NCI-H1092 (cell line): ENCODE results near the gene NEK6.

ENCODE experiments used
- DNase-seq: peaks from one replicate; lab custom pipeline; 2025; lab: John Stamatoyannopoulos, UW

Gene NEK6

DNA sequence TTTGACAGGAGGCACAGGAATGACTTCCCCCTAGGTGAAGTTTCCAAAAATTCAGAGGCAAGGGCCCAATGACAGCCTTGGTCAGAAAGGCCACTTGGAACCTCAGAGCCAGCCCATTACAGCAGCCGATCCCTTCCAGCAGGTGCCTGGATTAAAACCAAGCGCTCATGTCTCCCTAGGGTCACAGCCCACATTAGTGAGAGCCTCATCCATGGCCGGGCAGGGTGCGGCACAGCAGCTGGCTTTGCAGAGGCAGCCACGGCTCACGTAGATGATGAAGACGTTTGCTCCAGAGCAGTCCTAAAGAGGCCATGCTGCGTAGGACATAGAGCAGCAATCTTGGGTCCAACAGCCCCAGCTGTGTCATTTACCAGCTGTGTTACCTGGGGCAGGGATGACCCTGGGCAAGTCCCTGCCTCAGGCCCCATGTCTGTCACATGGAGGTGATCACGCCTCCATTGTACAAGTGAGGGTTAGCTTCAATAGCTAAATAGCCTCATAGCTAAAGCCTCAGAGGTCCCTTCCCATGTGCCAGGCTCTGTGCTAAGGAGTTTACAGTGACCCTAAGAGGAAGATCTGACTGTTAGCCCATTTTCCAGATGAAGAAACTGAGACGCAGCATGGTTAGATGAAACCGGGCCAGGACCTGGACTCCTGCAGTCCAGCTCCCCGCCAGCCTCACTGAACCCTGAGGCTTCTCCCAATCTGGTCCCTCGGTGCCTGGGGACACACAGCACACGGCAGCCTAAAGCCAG lies 39.2 kb downstream of the NEK6 start:
- DNase-seq, result no peak

DNA sequence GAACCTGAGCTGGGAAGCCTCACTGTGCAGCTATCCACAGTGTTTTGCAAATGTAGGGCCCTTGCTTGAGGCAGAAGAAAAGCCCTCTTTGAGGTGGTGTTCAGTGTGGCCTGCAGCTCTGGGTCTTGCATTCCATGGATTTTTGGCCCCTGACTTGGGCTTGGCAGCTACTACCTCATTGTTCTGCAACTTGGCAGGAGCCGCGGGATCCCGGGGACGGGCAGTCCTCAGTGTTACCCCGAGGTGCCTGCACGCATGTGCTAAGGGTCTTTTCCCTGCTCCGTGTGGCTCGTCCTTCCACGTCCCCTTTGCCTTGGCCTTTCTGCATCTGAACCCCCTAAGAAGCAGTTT lies 39.8 kb downstream of the NEK6 start:
- no peak for DNase-seq

DNA sequence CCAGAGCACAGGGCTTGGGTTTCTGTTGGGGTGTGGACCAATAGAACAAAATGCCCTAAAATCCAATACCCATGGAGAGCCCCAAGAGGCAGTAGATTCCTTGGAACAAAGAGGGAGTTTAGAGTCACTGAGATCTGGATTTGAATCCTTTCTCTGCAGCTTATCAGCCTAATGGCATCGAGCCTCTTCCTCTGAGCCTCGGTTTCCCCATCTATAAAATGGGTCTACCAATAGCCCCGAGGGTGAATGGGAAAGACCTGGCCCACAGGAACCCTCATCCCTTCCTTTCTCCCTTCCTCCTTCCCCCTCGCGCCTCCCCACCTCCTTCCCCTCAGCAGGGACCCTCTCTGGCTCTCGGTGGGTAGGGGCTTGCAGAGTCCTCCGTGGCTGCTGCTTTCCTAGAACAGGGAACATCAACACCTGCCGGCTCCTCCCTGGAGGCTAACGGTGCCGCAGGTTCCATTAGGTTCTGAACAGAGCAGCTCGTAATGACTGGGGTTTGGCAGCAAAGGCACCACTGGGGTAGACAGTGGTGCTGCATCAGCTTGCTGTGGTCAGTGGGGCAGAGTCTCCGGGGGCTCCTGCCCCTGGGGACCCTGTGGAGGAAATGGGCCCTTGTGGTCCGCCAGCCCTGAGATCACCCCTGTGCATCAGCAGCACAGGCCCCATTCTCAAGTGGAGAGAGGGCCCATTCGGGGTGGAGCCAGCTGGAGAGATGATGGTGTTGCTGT lies 40.3 kb downstream of the NEK6 start:
- DNase-seq, result no peak

DNA sequence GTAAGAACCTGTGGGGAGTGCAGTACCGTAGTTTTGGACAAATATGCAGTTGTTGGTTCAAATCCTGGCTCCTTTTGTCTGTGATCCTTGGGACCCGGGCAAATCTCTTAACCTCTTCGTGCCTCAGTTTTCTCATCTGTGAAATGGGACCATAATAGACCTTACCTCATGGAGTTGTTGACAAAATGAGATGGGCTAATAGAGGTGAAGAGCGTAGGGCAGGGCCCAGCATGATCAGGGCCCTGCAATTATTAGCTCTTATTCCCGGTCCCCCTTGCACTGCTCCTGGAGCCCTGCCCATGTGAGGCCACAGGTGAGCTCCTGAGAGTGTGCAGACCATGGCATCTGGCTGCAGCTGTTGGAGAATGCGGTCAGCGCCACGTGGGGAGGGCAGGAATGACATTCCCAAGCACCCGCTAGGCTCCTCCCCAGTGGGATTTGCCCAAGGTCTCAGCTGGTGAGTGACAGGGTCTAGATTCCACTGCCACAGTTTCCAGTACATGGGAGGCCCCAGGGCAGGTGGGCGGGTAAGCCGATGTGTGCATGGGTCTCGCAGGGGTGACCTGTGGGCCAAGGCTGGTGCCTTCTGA lies 41.0 kb downstream of the NEK6 start:
- DNase-seq, result no peak

DNA sequence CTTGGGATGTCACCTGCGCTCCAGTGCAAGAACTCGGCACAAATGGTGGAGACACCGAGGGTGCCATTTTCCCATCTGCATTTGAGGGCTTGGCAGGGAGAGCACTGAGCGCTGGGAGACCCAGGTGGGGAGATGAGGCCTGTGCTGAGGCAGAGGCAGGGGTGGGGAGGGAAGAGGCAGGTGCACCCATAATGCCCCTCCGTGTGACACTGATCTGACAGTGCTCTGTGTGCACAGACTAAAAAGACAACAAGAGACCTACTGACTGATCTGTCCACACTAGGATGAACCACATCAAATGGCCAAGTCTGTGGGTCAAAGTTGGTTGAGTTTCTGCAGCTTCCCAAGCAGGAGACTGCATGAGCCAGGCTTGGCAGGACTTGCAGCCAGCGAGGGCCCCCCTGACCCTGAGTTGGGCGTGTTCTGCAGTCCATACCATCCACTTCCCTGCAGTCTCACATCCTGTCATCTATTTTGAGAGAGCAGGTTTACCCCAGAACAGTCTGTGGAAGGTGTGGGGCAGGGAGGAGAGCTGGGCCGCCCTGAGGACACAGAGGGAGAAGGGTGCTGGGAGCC lies 41.9 kb downstream of the NEK6 start:
- DNase-seq, result no peak

DNA sequence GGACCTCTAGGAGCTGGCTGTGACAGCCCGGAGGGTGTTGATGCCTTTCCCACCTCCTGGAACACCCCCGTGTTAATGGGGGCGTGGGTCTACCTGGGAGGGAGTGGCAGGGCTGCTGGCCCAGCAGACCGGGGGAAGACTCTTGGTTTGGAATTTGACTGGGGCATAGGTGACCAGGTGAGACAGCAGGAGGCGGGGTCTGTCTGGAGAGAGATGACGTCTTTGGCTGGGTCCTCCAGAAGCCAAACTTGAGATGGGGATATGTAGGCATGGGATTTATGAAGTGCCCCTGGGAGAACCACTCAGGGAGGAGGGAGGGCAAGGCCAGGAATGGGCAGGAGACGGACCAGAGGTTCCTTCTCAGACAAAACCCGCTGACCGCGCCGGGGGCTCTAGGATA lies 42.6 kb downstream of the NEK6 start:
- no peak for DNase-seq

DNA sequence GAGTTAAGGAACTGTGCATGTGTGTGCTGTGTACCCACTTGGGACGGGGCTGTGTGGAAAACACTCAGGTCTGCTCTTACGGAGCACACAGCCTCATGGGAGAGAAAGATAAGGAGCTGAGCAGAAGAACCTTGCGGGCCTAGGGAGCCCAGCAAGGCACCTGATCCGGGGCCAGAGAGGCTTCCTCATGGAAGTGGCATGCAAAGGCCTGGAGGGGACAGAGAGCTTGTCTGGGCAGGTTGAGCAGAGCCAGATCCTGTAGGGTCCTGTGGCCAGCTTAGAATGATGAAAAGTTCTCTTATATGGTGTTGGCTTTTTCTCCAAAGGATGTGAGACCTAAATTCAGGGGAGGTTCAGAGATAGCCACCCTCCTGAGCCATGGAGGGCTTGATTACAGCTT lies 45.2 kb downstream of the NEK6 start:
- DNase-seq, result no peak

DNA sequence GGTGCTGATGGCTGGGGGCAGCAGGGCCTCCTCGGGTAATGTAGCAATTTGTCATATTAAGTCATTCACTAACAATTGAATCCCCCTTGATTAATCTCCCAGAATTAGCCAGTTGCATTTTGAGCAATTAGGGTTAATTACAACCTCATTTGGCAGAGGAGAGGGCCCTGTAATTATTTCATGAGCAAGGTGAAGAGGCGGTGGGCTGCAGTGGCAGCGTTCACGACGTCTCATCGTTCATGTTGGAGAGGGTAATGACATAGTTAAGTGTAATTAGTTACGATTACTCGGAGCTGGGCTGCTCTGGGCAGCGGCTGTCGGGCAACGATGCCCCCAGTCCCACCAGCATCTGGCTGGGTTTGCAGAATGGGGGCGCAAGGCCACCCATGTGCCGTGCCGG lies 46.0 kb downstream of the NEK6 start:
- DNase-seq, result no peak

DNA sequence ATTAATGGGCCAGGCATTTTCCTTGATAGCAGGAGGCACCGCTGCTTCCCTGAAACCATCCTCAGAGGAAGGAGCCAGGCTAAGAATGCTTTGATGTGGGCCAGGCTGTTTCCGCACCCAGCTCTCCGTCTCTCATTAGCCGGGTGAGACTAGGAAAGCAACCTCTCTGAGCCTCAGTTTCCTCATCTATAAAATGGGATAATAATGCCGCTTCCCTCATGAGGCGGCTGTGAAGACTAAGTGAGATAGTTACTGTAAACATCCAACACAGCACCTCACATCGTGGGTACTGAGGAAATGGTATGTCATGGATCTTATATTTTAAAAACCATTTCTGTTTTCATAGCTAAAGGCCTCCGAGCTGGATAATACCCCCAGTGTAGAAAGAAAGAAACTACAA lies 46.5 kb downstream of the NEK6 start:
- DNase-seq, result no peak

DNA sequence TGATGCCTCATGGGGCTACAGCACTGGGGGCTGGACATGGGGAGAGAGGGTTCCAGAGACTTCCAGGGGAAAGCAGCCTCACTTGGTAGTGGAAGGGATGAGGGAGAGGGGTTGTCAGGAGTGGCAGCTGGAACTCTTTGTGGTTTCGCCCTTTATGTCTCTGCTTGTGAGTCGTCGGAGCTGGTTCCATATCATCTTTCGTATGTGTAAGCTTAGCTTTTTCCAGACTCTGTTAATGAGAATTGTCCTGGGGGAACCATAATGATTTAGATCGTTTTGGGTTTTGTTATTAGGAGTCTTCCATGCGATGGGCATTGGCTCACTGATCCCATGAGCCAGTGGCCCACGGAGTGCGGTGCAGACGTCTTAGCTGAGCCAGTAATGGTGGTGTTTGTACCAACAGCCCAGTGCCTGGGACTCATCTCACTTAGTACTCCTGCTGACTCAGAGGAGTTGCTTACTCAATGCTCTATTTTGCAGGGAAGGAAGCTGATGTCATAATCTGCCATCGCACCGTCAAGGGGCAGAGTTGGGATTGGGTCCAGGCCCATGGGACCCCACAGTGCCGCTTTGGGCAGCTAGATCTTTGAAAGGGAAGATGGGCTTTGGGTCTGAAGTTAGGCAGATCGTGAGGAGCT lies 48.5 kb downstream of the NEK6 start:
- DNase-seq, result no peak

DNA sequence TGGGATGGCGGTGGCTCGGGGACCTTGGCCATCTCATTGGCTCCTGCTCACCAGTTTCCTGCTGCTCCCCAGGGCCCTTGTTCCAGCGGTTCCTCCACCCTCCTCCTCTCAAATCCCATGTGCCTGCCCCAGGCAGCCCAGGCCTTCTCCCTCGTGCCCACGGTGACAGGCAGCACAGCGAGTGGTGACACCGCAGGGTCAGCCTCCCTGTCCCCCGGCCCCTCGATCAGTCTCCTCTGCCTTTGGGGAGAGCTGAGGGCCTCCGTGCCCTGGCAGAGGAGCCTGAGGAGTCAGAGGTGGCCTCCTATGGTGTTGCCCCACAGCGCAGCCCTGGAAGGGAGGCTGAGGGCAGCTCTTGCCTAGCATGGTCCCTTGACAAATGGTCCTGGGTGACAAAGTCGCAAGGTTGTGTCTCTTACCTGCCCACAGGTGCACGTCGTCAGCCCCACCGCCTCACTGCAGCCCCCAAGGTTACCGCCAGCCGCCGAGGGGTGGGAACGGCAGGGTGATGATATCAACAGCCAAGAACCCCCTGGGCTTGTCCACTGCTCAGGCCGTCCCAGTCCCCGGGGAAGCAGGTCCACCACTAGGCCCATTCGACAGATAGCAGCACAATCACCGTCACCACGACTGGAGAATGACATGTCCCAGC lies 49.8 kb downstream of the NEK6 start:
- DNase-seq, result no peak

DNA sequence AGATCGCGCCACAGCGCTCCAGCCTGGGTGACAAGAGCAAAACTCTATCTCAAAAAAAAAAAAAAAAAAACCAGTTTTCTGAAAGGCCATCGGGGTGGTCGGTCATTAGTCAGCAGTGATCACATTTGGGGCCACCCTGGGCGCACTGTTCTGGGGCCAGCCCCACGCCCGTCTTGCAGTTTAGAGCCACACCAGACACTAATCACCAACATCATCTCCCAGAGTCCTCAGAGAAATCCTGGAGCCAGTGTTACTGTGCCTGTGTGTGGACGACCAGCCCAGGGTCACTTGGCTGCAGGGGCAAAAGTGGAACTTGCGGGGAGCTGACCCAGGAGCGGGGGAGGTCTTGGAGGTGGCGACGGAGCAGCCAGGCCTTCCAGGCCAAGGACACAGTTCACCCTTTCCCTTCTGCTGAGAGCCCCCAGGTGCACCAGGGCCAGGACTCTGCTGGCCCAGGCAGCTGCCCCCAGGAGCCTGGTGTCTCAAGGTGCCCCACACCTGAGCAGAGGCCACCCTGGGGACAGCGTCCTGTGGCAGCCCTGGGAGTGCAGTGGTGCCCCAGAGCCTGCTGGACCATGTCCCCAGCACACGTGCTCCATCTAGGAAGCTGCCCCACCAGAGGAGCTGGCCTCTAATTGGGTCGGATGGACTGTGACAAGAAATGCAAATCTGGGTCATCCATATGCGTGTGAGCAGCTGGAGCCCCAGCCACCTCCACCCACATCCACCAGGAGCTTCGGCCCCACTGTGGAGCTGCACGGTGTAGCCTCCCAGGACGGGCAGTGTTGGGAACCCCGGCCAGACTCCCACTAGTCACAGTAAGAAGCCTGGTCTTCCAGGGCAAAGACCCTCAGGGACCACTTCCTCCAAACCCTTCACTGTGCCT lies 51.1 kb downstream of the NEK6 start:
- DNase-seq, result no peak

DNA sequence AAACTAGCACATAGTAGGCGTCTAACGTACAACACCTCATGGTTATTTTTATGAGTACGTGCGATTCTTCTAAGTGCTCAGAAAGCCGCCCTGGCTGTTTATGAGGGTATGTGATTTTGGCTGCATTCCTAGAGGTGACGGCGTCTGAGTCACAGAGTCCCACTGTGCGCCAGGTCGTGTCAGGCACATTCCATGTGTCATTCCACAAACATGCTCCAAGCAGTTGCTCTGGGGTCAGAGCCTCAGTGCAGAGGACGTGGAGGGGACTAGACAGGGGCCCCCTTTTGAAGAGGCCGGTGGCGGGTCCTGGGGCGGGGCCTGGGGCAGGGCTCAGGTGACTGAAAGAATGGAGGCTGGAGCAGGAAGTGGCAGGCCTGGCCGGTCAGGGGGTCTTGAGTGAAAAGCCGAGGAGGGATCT lies 51.9 kb downstream of the NEK6 start:
- no peak for DNase-seq

DNA sequence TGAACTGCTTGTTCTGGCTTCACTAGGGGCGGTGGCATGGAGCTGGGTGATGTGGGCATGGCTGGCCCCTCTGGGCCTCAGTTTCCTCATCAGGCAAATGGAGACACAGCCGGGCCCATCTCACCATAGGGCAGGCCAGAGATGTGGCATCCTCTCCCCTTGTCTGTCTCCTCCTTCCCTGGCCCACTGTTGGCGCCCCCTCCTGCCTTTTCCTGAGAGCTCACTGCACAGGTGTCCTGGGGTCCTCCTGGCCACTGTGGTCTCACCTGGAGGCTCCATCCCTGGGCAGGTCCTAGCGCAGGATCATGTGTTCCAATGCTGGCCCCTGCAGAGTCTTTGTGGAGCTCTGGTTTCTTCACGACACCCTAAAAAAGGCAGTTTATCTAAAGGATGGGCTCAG lies 53.5 kb downstream of the NEK6 start:
- no peak for DNase-seq

DNA sequence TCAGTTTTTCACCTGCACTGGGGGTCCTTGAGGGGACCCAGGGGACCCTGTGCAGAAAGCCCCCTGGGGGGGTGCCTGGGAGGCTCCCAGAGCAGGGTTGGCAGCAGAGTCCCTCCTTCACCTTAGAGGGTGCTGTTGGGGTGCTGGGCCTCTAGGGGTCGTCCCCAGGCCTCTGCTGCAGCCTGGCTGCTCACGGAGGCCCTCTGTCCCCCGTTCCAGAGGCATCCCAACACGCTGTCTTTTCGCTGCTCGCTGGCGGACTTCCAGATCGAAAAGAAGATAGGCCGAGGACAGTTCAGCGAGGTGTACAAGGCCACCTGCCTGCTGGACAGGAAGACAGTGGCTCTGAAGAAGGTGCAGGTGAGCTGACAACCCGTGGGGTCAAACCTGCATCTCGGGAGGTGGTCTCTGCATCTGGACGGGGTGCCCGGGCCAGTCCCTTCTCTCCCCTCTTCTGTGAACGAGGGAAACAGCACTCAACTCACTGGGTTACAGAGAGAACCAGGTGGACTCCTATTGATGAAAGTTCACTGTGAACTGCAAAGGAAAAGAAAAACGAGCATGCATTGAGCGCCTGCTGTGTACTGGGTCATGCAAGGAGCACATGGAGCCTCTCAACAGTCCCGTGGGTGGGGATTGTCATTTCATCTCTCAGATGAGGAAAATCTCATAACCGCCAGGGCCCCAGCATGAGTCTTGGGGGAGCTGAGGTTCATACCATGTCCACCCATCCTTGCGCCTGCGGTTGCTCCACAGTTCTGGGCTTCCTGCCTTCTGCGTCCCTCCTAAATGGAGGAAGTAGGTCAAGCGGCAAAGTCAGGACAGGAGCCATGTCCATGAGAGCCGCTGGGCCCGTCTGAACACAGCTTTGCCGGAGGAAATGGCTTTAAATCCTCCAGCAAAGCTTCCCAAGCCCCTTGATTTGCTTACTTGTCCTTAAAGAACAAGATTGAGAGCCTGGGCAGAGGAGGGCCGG lies 54.8 kb downstream of the NEK6 start:
- DNase-seq, result no peak

DNA sequence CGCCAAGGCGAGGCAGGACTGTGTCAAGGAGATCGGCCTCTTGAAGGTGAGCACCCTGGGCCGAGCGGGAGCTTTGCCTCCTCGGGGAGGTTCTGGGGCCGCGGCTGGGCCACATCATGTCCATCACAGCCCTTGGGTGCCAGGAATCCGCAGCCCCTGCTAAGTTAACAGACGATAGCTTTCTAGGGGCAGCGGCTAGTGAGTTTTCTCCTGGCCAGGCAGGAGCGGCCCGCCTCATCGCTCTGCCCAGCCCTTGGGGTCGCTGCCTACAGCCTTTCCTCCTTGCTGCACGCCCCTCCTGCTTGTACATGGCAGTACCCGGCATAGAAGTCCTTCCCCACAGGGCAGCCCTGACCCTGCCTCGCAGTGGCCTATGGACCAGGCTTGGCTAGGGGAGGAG lies 56.2 kb downstream of the NEK6 start:
- DNase-seq, result no peak

DNA sequence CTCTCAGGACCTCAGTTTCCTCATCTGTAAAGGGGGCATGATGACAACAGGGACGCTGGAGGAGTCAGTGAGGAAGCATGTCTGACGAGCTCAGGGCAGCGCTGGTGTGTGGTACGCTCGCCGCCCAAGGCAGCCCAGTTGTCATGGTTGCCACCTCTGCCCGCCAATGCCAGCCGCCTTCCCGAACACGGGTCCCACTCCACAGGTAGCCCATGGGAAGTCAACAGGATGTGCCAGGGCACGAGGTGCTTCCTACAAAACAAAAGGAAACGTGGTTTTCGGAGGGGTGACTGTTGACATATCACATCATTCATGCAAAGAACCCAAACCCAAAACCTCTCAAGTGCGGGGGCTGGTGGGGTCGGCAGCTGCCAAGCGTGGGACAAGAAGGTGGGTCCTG lies 58.1 kb downstream of the NEK6 start:
- DNase-seq, result no peak

DNA sequence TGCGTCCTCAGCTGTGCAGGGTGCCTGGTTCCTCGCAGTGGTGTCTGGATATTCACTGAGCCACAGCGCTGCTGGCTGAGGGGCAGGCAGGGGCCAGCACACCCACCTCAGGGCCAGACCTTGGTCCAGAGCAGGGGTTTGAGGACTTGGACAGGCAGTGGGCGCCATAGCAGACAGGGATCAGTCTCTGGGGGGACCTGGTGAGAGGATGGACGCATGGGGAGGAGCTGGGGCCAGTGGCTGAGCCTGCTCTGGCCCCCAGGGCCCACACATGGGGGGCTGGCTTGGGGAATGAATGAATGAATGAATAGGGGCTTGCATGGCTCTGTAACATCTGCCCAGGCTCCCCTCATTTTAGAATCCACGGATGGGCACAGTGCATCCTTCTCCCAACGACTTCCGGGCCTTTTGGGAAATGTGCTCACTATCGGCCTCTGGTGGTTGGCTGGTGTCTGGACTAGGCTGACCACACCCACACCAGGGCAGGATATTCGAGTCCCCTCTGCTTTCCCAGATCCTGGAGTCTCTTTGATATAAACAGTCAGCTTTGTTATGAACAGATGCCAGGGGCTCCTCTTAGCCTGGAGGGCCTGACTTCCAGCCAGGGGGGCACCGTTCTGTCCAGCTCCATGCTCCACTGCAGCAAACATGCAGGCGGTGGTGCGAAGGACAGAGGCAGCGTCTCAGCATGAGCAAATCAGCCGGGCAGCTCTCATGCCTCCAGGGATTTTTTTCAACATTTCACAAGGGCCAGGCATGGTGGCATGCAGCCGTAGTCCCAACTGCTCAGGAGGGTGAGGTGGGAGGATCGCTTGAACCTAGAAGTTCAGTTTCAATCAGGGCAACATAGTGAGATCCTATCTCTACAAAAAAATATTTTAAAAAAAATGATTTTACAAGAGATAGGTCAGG lies 62.6 kb downstream of the NEK6 start:
- DNase-seq, result peak; percentile 55

DNA sequence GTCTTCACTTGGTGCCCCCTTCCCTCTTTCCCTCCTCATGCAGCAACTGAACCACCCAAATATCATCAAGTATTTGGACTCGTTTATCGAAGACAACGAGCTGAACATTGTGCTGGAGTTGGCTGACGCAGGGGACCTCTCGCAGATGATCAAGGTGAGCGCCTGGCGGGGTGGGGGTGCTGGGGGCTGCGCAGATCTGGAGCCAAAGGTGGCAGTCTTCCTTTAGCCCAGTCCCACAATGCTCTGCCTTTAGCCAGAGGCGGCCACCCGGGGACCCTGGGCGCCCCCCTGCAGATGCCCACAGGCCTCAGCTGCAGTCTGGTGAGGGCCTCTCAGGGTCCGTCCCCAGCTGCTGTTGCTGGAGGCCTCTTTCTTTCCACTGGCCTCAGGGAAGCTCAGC lies 63.7 kb downstream of the NEK6 start:
- DNase-seq, result no peak
